IPS DF 4.7 (cell line): ENCODE data around the gene FUS.
A peak's percentile ranks its signal among the peaks of the same experiment; 100 is the strongest.

Experiments
- DNase-seq: peaks from one replicate; pipeline ENCODE4 v3.0.0-alpha.2; 2013; ENCODE audit warnings: low spot score; ENCODE audit errors: extremely low read depth

Gene FUS

DNA sequence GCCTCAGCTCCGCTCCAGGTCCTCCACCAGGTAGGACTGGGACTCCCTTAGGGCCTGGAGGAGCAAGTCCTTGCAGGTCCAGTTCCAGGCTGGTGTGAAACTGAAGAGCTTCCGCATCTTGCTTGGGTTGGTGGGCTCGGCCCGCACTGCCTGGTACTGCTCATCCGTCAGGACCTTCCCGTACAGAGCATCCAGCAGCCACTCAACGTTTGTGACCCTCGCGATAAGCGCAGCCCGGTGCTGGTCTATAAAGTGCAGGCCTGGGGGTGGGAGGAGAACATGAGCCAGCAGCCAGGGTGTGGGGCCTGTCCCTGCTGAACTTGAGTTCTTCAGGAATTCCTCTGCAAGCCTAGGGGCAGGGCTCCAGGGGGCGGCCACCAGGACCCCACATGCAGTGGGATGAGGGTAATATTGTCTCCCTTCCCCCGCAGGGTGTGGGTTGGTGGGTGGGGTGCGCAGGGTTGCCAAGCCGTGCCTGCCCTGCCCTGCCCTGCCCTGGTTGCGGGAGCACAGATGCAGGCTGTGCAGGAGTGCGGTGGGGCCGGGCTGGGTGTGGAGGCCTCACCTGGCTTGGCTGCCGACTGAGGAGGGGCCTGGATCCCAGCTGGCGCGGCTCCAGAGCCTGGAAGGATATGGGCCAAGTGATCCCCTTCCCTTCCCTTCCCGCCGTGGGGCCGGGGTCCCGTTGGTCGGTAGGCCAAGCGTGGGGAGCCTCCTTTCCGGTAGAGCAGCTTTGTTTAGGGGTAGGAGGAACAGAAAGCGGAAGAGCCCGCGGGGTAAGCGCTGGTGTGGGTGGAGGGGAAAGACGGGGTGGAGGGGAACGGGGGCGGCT is 21.9 kb downstream of the FUS start:
- no peak for DNase-seq

DNA sequence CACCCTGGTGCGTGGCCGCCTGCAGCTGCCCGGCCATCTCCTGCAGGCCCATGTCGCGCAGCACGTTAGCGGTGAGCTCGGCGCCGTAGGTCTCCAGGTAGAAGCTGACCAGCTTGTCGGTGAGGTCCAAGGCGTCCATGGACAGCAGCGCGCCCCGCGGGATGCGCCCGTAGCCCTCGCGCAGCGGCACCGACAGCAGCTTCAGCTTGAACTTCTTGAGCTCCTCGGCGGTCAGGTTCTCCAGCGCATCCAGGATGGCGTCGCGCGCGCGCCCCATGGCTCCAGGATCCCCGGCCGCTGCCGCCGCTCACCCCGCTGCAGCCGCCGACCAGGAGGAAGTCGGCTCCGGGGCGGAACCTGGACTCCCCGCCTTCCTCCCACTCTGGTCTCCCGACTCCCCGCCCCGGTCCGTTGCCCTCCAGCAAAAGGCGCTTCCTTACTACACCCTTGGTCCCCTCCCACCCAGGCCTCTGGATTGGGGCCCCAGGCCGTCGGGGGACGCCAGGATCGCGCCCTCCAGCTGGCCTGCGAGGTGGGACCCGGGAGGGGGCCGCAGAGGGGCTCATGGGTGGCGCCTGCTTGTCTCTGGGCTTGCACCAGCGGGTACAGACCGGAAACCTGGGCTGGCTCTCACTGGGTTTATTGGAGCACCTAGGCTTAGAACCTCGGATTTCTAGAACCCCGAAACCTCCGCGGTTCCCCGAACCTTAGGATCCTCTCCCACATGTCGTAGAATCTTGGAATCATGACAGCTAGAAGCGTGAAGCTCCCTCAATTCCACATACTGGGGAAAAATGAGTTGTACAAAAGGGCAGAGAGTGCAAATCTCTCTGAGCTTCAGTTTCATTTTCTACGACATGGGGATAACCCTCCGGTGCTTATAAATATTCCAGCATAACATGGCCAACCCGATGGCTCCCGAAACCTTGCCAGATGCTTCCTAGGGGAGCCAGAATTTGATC is 22.8 kb downstream of the FUS start, which contains the start of gene PYCARD:
PYCARD (minus strand) TSS at position 347 of the 962 bp plus-strand sequence; CDS start at position 277, 70 bp downstream.
- no peak for DNase-seq

DNA sequence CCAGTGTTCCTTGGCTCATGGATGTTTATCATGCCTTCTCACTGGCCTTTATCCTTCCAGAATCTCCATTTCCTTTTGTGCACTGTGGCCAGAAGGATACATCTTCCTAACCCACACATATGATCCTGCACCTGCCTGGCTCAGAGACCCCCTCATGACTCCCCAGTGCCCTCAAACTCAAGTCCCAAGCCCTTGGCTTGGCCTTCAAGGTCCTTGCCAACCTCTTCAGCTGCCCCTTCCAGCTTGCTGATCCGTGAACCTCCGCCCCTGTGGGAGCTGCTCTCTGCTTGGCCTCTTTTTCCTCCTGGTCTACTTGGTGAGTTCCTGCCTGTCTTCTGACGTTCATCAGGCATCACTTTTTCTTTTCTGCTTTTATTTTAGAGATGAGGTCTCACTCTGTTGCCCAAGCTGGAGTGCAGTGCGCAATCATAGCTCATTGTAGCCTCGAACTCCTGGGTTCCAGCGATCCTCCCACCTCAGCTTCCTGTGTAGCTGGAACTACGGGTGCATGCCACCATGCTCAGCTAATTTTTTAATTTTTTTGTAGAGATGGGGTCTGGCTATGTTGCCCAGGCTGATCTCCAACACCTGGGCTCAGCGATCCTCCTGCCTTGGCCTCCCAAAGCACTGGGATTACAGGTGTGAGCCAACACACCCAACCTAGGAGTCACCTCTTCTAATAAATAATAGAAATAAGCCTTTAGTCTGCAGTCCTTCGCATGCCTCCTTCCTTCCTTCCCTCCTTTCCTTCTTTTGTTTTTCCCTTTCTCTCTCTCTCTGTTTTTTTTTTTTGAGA is 25.1 kb downstream of the FUS start:
- DNase-seq: no peak

DNA sequence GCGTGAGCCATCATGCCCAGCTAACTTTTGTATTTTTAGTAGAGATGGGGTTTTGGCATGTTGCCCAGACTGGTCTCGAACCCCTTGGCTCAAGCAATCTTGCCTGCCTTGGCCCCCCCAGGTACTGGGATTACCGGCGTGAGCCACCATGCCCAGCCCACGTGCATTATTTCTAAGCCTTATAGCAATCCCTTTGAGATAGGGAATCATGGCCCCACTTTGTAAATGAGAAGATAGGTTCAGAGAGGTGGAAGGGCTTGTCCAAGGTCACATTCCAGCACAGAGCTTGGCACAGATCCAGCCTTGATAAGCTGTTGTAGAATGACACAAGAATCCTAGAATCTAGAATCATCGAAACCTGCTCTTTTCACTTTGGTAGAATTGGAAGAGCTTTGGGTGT is 26.8 kb downstream of the FUS start:
- DNase-seq: no peak

DNA sequence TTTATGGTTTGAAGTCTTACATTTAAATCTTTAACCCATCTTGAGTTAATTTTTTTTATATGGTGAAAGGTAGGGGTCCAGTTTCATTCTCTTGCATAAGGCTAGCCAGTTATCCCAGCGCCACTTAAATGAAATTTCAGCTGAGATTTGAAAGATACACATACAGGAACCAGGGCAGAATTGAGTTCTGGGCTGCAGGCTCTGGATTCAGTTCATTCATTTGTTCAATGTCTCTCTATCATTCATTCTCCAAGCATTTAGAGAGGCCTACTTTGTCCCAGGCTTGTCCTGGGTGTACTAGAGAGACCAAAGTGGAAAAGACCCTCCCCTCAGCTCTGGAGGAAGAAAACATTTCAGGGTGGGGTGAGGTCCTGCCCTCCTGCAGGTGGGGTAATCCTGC is 33.4 kb downstream of the FUS start:
- no peak for DNase-seq

DNA sequence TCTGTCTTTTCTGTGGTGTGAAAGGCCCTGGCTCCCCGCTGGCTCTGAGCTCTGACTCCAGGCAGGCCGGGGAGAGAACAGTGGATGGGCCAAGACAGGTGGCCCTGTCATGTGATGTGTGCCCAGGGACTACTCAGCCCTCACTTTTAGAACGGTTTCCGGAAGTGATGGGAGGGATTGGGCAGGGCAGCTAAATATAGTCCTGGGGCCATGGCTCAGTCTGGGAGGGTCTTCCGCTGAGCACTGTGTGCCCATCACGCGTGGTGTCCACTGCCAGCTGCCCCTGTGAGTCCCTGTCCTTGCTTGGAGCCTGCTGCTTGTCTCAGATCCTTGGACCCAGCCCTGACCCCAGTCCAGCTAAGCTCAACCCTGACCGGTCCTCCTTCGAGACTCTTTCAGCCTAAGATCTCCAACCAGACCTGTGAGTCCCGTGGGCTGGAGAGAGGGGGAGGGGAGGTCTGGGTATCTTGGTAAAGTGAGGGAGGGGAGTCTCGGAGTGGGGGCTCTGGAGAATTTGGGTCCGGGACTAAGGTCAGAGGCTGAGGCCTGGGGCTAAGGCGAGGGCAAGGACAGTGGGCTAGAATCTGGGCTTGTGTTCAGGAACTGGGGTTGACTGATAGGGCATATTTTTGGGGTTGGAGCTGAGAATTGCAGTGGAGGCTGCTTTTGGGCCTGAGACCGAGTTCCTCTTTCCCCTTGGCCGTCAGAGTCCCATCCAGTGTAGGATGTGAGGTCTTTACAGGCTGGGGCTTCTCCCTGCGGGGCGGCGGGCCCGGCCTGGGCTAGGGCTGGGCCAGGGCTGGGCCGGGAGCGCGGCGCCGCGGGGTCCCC is 34.2 kb downstream of the FUS start, which contains the start of gene TRIM72:
TRIM72 (plus strand) TSS at position 243 of the 831 bp plus-strand sequence. CDS start 620 bp downstream, outside the sequence.
- DNase-seq: no peak

DNA sequence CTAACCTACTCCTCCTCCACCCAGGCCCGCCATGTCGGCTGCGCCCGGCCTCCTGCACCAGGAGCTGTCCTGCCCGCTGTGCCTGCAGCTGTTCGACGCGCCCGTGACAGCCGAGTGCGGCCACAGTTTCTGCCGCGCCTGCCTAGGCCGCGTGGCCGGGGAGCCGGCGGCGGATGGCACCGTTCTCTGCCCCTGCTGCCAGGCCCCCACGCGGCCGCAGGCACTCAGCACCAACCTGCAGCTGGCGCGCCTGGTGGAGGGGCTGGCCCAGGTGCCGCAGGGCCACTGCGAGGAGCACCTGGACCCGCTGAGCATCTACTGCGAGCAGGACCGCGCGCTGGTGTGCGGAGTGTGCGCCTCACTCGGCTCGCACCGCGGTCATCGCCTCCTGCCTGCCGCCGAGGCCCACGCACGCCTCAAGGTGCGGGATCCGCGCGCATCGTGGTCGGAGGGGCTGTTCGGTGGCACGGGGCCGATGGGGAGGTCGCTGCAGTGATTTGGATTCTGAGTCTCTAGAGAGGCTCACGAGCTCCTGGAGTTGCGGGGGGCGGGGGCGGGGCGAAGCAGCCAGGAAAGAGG is 34.9 kb downstream of the FUS start:
- no peak for DNase-seq

DNA sequence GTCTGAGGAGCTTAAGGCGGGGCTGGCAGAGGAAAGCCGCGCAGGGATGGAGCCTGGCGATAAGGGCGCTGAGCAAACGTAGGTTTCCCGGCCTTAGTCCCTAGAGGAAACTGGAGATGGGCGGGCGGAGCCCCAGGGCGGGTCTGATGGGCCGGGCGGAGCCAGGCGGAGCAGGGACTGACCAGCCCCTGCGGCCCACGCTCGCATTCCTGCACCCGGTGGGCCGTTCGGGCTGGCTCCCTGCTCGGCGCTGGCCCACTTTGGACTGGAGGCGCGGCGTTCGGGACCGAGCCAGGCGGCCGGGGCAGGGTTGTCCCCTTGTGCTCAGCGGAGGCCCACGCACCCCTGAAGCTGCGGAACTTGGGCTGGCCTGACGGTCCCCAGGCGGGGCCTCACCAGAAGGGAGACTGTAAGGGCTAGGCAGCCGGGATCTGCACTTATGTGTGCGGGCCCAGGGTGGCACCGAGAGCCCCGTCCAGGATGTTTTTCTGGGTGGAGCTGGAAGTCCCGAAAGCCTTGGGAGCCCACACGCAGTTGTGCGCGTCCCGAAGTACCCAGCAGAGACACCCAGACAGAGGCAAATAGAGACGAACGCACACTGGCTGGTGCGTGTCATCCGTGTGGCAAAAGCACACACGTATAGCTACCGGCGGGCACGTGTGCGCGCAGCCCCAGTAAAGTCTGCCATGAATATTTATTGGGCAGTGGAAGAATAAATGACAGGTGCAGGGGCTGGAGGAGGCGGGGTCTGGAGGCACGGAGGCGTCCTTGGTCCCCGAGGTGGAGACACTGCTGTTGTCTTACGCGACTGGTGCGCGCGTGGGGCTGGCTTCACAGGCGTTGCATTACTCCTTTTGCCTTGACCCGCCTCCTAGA is 35.6 kb downstream of the FUS start:
- peak; percentile 76 for DNase-seq

DNA sequence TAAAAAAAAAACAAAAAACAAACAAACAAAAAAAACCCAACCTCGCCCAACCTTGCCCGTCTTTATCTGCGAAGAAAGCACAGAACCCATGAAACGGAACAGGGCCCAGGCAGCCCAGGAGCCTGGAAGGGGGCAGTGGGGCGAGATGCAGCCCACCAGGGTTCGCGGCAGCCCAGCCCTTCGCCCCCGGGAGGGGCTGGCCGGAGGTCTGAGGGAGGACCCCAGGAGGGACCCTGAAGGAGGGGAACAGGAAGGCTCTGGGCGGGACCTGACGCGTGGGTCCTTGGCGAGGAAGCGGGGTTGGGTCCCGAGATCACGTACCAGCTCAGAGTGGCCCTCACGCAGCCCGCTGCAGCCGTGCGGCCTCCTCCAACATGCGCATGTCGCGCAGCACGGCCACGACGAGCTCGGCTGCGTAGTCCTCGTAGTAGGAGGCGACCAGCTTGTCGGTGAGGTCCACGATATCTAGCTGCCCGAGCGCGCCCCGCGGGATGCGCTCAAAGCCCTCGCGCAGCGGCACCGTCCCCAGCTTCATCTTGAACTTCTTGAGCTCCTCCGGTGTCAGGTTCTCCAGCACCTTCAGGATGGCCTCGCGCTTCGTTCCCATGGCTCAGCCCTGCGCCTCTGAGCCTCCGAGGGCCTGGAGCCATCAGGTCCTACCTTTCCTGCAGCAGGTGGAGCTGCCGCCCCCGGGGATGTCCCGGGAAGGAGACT is 36.6 kb downstream of the FUS start, which contains the start of gene PYDC1:
PYDC1 (minus strand) TSS at position 714 of the 714 bp plus-strand sequence; CDS start at position 607, 107 bp downstream.
- DNase-seq: no peak

DNA sequence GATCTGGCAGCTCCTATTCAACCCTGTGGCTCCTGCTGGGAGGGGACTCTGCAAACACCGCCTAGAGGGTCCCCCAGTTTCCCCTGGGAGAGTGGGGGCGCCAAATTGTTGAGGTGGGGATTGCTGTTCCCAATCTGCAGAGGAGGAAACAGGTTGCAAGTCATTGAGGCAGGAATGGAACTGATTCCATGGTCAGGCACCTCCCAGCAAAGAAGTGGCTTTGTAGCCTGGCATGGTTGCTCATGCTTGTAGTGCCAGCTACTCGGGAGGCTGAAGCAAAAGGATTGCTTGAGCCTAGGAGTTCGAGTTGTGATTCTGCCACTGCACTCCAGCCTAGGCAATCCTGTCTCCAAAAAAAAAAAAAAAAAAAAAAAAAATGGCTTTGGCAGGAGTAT is 37.2 kb downstream of the FUS start:
- DNase-seq: no peak

DNA sequence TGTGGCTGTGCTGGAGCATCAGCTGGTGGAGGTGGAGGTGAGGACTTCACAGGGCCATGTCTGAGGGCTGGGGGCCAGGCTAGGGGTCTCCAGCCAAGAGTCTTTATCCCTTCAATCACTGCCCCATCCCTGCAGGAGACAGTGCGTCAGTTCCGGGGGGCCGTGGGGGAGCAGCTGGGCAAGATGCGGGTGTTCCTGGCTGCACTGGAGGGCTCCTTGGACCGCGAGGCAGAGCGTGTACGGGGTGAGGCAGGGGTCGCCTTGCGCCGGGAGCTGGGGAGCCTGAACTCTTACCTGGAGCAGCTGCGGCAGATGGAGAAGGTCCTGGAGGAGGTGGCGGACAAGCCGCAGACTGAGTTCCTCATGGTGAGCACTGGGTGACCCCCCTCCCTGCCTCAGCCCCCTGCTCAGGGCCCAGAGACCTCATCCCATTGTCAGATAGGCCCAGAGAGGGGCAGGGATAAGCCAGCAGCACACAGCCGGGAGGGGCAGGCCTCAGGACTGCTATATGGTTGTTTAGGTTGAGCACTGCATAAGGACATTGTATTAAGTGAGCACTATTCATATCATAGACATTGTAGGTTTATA is 39.3 kb downstream of the FUS start:
- DNase-seq: no peak

DNA sequence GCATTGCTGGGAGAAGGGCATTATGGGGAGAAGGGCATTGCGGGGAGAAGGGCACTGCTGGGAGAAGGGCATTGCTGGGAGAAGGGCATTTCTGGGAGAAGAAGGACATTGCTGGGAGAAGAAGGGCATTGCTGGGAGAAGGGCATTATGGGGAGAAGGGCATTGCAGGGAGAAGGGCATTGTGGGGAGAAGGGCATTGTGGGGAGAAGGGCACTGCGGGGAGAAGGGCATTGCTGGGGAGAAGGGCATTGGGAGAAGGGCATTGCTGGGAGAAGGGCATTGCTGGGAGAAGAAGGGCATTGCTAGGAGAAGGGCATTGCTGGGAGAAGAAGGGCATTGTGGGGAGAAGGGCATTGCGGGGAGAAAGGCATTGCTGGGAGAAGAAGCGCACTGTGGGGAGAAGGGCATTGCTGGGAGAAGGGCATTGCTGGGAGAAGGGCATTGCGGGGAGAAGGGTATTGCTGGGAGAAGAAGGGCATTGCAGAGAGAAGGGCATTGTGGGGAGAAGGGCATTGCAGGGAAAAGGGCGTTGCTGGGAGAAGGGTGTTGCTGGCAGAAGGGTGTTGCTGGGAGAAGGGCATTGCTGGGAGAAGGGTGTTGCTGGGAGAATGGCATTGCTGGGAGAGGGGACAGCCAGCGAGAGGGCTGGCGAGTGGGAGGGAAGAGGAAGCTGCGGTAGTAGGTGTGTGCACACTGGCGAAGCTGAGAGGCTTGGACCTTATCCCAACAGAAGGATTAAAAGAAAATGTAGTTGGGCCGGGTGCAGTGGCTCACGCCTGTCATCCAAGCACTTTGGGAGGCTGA is 41.6 kb downstream of the FUS start:
- no peak for DNase-seq

DNA sequence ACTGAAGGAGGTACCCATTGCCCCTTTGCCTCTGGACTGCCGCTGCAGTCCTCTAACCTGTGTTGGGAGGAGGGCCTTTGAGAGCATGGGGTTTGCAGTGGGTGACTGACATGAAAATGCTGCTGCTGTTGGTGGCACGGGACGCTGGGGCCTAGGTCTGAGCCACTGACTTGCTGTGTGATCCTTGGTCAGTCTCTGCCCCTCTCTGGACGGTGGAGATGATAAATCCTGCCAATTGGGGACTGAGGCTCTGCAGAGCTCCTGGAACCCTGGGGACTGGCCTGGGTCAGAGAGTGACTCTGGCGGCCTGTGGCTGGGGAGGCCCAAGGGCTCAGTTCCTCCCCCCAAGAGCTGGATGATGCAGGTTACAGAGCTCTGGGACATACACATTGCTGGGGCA is 43.1 kb downstream of the FUS start:
- DNase-seq: no peak

DNA sequence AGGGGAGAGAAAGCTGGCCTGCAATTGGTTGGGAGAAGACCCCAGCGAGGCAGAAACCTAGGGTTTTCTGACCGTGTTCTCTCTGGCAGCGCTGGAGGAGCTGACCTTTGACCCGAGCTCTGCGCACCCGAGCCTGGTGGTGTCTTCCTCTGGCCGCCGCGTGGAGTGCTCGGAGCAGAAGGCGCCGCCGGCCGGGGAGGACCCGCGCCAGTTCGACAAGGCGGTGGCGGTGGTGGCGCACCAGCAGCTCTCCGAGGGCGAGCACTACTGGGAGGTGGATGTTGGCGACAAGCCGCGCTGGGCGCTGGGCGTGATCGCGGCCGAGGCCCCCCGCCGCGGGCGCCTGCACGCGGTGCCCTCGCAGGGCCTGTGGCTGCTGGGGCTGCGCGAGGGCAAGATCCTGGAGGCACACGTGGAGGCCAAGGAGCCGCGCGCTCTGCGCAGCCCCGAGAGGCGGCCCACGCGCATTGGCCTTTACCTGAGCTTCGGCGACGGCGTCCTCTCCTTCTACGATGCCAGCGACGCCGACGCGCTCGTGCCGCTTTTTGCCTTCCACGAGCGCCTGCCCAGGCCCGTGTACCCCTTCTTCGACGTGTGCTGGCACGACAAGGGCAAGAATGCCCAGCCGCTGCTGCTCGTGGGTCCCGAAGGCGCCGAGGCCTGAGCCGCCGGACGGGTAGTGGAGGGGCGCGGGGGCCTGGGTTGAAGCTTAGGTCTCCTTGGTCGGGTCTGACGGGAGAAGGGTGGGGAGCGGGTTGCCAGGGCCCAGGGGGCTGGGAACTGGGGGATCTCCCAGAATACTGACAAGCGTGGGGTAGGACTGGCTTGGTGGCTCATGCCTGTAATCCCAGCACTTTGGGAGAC is 44.4 kb downstream of the FUS start:
- no peak for DNase-seq

DNA sequence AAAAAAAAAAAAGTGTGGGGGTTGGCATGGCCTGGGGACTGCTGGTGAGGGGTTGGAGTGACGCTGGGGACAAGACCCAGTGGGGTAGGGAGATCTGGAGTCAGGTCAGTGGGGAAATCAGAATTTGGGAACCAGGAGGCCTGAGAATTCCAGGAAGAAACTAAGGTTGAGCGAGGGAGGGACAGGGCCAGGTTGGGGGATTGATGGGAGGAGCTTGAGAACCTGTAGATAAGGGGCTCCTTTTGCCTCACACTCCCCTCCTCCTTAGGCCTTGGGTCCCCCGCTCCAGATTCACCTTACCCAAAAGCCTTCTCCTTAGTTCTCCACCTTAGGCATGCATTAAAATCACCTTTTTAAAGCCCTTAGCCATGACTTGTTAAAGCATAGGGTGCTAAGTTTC is 45.3 kb downstream of the FUS start:
- DNase-seq: no peak

DNA sequence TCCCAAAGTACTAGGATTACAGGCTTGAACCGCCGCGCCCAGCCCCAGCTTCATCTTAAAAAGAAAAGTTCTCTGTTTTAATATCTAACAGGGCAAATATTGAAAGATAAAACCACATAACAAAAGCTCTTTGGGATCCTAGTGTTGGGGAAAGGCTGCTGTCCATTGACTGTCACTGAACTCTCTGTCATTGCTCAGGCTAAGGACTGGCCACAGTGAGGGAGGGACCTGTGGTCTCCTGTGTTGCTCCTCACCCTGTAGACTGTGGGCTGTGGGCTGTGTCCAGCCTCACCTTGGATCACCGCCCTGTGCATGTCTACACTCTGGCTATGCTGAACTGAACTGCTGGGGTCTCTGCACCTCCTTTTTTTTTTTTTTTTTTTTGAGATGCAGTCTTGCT is 48.3 kb downstream of the FUS start:
- DNase-seq: no peak
